ENCODE measurements around the gene FNTB.

Gene FNTB

DNA sequence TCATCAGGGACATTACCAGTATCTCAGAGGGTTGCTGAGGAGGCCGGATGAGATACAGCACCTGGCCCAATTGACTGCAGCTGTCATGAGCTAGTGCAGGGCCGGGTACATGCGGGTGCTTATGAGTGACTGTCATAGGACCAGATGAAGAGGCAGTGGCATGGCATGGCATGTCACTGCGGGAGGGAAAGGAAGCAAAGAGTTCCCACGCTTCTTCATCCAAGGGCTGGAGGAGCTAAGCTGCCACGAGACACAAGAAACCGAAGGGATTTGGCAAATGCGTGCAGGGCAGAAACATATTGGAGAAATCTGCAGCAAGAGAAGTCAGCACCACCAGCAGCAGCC lies 33.4 kb upstream of the FNTB start:
- DNase-seq (ENCODE audit: low spot score): no peak

DNA sequence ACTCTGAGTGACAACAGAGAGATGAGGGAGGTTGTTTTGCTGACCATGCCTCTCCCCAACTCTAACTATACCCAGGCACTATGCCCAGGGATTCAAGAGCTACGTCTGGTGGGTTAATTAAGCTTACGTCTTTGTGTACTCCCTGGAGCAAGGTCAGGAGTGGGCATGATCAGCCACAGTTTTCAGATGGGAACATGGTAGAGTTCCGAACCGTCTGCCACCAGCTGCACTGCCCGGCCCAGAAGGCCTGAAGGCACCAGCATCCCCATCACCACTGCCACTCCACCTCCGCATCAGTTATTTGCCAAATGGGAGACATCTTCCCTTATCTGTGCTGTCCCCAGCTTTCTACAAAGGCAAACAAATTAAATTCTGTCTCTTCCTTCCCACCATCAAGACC lies 33.0 kb upstream of the FNTB start:
- no peak for DNase-seq (ENCODE audit: low spot score)

- DNase-seq (ENCODE audit: low spot score): no peak
Observed at GRCh38 chr14:64954491-64955240, 32.0 kb upstream of the FNTB start.

- DNase-seq (ENCODE audit: low spot score): no peak
Observed at GRCh38 chr14:64955297-64955696, 31.4 kb upstream of the FNTB start.

GRCh38 chr14:64956697-64957406 lies 29.8 kb upstream of the FNTB start:
- DNase-seq (ENCODE audit: low spot score): no peak

DNA sequence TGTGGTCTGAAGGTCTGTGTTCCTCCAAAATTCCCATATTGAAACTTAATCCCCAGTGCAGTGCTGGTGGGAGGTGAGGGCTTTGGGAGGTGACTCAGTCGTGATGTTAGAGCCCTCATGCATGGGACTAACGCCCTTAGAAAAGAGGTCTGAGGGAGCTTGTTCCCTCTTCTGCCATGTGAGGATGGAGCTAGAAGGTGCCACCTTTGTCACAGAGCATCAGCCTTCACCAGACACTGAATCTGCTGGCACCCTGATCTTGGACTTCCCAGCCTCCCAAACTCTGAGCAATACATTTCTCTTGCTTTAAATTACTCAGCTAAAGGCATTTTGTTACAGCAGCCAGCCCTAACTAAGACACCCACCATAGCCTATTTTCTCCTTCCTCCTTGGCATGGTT lies 28.5 kb upstream of the FNTB start:
- no peak for DNase-seq (ENCODE audit: low spot score)

DNA sequence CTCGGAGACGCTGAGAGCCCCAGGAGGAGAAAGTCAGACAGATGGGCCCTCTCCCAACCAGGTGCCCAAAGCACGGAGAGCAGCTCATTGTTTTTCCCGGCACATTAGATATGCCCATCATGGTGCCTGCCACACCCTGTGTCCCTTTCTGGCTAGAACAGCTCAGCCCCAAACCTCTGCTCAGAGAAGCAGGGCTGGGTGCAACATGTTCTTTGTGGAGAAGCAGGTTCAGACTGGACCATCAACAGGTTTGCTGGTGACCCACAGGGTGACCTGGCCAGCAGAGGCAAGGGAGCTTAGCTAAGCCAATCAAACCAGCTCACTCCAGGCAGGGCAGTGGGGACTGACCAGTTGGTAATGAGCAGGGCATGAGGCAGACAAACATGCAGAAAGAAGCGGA lies 28.0 kb upstream of the FNTB start:
- DNase-seq (ENCODE audit: low spot score): no peak

- DNase-seq (ENCODE audit: low spot score): no peak
Observed at GRCh38 chr14:64960762-64961276, 25.9 kb upstream of the FNTB start.

GRCh38 chr14:64963611-64964010 lies 23.1 kb upstream of the FNTB start:
- no peak for DNase-seq (ENCODE audit: low spot score)

DNA sequence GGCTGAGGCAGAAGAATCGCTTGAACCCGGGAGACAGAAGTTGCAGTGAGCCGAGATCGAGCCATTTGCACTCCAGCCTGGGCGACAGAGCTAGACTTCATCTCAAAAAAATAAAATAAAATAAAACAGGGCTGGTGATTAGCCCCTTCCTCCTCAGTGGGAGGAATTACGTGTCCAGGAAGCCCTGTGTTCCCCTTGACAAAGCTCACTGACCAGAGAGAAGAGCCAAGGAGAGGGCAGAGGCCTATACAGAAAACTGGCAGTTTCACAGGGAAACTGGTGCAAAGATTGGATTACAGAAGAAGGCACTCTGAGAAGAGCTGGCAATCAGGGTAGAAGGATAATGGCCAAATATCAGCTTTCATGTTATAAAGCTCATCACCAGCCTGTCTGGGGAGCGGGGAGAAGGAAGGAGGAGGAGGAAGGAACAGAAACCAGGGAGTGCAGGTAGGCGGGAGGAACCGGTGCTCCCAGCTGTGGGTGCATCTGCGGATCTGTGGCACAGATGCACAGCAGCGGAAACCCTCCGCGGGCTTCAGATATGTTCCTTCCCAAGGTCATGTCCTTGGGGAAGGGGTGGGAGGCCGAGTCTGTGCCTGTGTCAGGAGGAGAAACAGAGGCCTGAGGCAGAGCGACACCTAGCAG lies 21.2 kb upstream of the FNTB start:
- DNase-seq (ENCODE audit: low spot score): peak; percentile 68

DNA sequence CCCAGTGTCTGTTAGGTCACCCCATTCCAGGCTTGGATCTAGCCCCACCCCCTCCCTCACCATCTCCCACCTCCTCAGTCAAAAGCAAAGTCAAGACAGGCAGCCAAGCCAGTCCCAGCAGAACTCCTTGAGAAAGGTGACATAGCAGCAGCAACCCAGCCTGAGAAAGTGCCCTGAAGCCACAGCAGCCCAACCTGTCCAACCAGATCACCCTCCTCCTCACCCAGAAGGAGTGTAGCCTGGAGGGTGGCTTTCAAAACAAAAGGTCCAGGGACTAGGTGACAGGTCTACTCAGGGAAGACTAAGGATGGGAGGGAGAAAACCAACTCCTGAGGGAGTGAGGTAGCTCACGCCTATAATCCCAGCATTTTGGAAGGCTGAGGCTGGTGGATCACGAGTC lies 19.7 kb upstream of the FNTB start:
- no peak for DNase-seq (ENCODE audit: low spot score)

GRCh38 chr14:64968167-64968566 lies 18.5 kb upstream of the FNTB start:
- no peak for DNase-seq (ENCODE audit: low spot score)

GRCh38 chr14:64968651-64969050 lies 18.0 kb upstream of the FNTB start:
- DNase-seq (ENCODE audit: low spot score): no peak

DNA sequence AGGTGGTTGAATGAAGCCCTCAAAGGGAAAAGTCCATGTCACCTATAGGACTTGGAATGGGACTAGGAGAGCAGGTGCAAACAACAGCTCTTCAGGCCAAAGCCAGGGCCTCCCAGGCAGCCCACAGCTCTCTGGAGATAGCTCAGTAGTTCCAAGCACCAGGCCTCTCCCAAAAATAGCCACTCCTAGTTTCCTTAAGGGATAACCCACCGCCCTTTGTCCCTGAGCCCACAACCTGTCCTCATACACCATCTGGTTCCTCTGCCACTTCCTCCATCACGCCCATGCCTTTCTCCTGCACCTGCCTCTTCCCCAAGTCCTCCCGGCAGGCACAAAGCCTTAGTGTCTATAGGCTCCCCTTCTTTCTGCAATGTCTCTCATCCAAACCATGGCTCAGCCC lies 16.7 kb upstream of the FNTB start:
- DNase-seq (ENCODE audit: low spot score): no peak

GRCh38 chr14:64970776-64971477 lies 15.8 kb upstream of the FNTB start:
- no peak for DNase-seq (ENCODE audit: low spot score)

- DNase-seq (ENCODE audit: low spot score): no peak
Observed at GRCh38 chr14:64971491-64971942, 15.2 kb upstream of the FNTB start.

- no peak for DNase-seq (ENCODE audit: low spot score)
Observed at GRCh38 chr14:64971943-64972791, 14.5 kb upstream of the FNTB start, which contains the start of gene RAB15. RAB15 (minus strand) TSS chr14:64972336; CDS start chr14:64972076, 260 bp downstream.

GRCh38 chr14:64973026-64973442 lies 13.7 kb upstream of the FNTB start:
- DNase-seq (ENCODE audit: low spot score): no peak

DNA sequence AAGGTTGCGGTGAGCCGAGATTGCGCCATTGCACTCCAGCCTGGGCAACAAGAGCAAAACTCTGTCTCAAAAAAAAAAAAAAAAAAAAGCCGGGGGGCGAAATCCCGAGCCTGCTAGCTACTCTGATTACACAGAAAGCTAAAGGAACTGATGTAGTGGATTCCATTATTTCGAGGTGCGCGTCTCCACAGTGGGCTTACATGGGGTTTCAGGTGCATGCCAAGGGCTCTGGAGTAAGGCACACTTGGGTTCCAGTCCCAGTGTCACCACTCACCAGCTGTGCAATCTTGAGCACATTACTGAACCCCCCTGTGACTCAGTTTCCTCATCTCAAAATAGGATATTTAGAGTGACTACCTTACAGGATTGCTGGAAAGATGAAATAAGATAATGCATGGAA lies 12.9 kb upstream of the FNTB start:
- no peak for DNase-seq (ENCODE audit: low spot score)

DNA sequence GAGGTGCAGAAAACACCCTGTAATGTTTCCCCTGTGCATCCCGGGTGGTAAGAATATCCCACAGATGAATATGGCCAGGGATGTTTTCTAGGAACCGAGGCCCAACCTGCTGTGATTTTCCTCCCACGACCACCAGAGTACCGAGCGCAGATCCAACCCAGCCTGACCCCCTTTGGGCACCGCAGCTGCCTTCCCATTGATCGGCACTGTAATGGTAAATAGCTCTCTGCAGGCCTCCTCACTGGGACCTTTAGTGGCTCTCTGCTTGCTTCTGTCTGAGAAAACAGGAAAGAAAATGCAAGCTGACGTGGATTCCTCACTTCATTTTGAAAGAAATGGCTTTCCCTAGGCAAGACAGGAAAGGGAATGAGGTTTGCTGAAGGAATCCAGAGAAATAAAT lies 12.1 kb upstream of the FNTB start:
- DNase-seq (ENCODE audit: low spot score): no peak

DNA sequence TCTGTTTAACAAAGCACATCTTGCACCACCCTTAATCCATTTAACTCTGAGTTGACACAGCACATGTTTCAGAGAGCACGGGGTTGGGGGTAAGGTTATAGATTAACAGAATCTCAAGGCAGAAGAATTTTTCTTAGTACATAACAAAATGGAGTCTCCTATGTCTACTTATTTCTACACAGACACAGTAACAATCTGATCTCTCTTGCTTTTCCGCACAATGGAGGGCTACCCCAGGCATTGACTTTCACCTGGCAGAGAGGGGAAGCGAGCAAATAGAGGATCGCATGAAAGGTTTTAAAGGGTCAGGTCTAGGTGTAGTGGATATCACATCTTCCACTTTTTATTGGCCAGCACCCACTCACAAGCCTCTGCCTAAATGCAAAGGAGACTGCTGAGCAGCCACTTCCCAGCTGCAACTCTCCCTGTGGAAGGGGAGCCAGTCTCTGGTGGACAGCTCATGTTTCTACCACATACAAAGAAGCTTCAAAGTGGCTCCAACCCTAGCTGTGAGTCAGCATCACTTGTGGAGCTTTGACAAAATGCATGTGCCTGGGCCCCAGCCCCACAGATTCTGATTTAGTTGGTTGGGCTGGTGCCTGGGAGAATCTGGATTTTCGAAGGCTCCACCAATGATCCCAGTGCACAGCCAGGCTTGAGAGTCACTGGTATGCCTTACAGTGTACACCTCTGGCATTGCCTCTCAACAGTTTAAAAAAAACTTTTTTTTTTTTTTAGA lies 7.2 kb upstream of the FNTB start:
- DNase-seq (ENCODE audit: low spot score): no peak
